ENCODE results near the gene ZNF346.
"Not testable (repeated sequence)": the region's sequence is repeated elsewhere in the genome, so short reads cannot be mapped to it uniquely, and the experiment has no call there.

Gene ZNF346, protein sequence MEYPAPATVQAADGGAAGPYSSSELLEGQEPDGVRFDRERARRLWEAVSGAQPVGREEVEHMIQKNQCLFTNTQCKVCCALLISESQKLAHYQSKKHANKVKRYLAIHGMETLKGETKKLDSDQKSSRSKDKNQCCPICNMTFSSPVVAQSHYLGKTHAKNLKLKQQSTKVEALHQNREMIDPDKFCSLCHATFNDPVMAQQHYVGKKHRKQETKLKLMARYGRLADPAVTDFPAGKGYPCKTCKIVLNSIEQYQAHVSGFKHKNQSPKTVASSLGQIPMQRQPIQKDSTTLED

DNA sequence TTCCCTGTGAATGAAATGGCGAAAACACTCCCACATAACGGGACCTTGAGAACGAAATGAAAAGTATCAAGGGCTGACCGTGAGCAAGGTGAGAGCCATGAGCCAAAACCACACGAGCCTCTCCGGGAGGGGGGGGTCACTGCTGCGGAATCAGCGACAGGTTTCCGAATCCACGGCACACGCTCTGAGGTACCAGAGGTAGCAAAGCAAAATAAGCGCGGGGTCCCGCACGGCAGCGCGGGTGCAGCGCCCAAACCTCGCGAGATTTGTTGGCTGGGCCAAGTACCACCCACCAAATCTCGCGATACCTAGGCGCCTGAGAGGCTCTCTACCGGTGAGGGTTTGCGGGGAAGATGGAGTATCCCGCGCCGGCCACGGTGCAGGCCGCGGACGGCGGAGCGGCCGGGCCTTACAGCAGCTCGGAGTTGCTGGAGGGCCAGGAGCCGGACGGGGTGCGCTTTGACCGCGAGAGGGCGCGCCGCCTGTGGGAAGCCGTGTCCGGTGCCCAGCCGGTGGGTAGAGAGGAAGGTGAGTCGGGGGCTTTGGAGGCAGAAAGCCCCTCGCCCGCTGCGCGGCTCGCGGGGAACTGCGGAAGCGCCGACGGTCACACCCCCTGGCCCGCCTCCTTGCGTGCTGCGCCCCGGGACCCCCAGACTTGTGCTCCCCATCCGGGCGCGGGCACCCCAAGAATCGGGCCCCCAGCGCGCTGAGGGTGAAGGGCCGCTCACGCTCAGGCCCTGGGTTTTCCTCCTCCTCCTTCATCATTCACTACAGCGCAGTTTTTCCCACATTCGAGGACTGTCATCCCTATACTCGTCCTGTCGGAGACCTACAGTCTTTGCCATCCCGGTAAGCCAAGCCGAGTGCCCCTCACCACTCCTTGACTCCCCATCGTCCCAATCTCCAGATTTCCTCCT lies at the start of gene ZNF346:
Gene ZNF346 (plus strand): TSS at position 311 of the 917 bp plus-strand sequence. CDS start 43 bp downstream, at position 354.
- peak; percentile 85 to 86 for DNase-seq (ENCODE audit: low read depth in 2 of 2)

DNA sequence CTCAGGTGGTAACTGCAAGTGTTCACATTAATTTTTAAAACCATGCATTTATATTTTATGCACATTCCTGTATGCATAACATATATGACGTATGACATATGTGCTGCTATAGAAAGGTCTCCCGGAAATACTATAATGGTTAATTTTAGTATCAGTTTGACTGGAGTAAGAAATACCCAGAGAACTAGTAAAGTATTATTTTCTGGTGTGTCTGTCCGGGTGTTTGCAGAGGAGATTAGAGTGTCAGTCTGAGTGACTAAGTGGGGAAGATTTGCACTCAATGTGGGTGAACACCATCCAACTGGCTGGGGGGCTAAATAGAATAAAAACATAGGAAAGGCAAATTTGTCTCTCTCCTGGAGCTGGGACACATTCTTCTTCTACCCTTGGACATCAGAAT lies 42.8 kb upstream of the ZNF346 start:
- DNase-seq (ENCODE audit: low read depth in 2 of 2): no peak

DNA sequence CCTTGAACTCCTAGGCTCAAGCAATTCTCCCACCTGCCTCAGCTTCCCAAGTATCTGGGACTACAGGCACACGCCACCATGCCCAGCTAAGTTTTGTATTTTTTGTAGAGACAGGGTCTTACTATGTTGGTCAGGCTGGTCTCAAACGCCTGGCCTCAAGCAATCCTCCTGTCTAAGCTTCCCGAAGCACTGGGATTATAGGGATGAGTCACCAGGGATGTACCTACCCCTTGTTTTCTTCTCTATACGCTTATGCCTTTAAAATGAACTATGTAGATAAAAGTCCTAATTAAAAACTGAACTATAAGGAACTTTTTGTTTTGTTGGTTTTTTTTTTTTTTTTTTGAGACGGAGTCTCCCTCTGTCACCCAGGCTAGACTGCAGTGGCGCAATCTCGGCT lies 41.7 kb upstream of the ZNF346 start:
- DNase-seq (ENCODE audit: low read depth in 2 of 2): no peak

DNA sequence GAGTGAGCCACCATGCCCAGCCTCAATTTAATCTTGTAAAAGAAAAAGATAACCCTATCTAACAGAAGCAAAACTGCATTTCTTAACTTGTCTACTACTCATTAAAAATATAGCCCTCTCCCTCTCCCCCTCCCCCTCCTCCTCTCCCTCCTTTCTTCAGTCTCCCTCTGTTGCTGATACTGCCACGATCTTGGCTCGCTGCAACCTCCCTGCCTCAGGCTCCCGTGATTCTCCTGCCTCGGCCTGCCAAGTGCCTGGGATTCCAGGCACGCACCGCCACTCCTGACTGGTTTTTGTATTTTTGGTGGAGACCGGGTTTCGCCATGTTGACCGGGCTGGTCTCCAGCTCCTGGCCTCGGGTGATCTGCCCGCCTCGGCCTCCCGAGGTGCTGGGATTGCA lies 39.4 kb upstream of the ZNF346 start:
- DNase-seq (ENCODE audit: low read depth in 2 of 2): not testable (repeated sequence)

DNA sequence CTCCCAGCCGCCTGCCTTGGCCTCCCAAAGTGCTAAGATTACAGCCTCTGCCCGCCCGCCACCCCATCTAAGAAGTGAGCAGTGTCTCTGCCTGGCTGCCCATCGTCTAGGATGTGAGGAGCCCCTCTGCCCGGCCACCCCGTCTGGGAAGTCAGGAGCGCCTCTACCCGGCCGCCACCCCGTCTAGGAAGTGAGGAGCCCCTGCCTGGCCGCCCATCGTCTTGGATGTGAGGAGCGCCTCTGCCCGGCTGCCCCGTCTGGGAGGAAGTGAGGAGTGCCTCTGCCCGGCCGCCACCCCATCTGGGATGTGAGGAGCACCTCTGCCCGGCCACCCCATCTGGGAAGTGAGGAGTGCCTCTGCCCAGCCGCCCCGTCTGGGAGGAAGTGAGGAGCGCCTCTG lies 38.9 kb upstream of the ZNF346 start:
- not testable (repeated sequence) for DNase-seq (ENCODE audit: low read depth in 2 of 2)

DNA sequence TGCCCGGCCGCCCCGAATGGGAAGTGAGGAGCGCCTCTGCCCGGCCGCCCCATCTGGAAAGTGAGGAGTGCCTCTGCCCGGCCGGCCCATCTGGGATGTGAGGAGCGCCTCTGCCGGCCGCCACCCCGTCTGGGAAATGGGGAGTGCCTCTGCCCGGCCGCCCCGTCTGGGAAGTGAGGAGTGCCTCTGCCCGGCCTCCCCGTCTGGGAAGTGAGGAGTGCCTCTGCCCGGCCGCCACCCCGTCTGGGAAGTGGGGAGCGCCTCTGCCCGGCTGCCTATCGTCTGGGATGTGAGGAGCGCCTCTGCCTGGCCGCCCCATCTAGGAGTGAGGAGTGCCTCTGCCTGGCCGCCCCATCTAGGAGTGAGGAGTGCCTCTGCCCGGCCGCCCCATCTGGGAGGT lies 38.3 kb upstream of the ZNF346 start:
- DNase-seq (ENCODE audit: low read depth in 2 of 2): not testable (repeated sequence)

DNA sequence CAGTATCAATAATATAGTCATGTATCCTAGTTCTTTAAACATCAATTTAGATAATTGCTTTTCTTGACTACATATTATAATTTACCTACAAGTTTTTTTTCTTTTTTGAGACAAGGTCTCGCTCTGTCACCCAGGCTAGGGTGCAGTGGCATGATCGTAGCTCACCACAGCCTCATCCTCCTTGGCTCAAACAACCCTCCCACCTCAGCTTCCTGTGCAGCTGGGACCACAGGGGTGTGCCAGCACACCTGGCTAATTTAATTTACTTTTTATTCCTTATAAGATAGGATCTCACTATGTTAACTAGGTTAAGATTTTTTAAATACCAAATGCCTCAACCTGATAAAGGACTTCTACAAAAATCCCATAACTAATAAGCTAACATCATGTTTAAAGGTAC lies 37.0 kb upstream of the ZNF346 start:
- DNase-seq (ENCODE audit: low read depth in 2 of 2): no peak

DNA sequence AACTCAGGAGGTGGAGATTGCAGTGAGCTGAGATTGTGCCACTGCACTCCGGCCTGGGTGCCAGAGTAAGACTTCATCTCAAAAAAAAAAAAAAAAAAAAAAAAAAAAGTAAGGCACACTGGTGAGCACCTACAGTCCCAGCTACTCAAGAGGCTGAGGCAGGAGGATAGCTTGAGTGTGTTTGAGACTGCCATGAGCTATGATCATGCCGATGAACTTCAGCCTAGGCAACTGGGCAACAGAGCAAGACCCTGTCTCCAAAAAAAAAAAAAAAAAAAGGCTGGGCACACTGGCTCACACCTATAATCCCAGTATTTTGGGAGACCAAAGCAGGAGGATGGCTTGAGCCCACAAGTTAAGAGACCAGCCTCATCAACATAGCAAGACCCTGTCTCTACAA lies 36.2 kb upstream of the ZNF346 start:
- no peak for DNase-seq (ENCODE audit: low read depth in 2 of 2)

DNA sequence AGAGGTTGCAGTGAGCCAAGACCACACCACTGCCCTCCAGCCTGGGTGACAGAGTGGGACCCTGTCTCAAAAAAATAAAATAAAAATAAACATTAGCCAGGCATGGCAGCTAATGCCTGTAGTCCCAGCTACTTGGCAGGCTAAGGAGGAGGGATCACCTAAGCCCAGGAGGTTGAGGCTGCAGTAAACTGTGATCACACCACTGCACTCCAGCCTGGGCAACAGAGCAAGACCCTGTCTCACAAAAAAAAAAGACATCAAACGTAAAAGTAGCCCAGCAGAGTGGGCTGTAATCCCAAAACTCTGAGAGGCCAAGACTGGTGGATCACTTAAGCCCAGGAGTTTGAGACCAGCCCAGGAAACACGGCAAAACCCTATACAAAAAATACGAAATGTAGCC lies 34.9 kb upstream of the ZNF346 start:
- DNase-seq (ENCODE audit: low read depth in 2 of 2): no peak

DNA sequence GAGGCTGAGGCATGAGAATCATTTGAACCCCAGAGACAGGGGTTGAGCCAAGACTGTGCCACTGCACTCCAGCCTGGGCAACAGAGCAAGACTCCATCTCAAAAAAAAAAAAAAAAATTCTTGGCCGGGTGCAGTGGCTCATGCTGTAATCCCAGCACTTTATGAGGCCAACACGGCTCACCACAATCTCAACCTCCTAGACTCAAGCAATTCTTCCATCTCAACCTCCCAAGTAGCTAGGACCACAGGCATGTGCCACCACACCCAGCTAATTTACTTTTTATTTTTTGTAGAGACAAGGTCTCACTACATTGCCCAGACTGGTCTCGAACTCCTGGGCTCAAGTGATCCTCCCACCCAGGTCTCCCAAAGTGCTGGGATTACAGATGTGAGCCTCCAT lies 29.4 kb upstream of the ZNF346 start:
- not testable (repeated sequence) for DNase-seq (ENCODE audit: low read depth in 2 of 2)

DNA sequence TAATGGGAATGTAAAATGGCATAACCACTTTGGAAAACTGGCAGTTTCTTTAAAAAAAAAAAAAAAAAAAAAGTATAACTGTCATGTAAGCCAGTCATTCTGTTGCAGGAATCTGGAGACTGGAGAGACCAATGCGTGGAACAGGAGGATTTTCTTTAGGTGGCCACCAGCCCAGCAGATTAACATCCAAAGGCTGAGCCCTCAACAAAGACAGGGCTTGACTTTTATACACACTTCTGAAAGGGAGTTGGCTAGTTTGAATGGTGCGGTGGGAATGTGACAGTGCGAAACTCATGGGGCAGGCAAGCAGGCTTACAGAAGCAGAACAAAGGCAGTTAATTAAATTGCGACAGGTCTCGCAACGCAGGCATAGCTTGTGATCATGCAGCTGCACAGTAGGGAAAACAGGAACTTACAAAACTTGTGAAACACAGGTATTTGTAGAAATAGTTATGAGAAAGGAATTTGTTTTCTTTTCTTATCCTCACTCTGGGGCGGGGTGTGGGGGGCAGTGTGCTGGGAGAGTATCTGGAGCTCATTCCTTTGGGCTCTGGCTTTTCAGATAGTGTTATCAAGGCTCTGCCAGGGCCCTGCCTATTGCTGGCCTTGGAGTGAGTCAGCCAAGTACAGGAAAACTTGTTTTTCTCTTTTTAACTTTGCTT lies 27.9 kb upstream of the ZNF346 start:
- no peak for DNase-seq (ENCODE audit: low read depth in 2 of 2)

DNA sequence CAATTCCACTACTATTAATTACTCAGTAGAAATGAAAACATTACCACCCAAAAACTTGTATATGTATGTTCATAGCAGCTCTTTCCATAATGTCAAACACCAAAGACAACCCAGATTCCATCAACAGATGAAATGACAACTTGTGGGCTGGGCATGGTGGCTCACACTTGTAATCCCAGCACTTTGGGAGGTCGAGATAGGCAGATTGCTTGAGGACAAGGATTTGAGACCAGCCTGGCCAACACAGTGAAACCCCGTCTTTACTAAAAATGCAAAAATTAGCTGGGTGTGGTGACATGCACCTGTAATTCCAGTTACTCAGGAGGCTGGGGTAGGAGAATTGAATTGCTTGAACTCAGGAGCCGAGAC lies 27.4 kb upstream of the ZNF346 start:
- DNase-seq (ENCODE audit: low read depth in 2 of 2): no peak

DNA sequence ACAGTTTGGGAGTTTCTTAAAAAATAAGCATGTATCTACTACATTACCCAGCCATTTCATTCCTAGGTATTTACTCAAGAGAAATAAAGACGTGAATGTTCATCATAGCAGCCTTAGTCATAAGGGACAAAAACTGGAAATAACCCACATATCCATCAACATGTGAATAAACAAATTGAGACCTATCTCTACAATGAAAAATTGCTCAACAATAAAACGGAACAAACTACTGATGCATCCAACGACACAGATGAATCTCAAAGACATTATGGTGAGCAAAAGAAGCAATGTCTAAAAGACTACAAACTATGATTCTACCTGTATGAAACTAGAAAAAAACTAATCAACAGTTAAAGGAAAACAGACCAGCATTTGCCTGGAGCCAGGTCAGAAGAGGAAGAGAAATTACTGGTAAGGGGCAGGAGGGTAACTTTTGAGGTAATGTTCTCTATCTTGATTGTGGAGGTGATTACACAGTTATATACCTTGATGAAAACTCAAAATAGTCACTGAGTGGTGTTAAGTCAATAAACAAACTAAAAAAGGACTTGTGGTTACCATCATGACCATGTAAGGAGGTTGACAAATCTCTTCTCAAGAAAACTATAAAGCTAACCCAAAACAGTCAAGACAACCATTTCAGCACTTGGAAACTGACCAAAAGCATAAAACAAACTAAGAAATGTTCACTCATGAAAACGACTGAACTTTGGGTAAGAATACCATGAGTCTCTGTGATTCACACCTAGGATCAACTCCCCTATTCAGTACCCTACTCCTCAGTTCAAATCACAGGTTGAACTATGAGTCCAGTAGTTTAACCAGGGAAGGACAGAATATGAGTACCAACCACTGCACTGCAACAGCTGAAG lies 26.4 kb upstream of the ZNF346 start:
- DNase-seq (ENCODE audit: low read depth in 2 of 2): peak; percentile 34 to 39

DNA sequence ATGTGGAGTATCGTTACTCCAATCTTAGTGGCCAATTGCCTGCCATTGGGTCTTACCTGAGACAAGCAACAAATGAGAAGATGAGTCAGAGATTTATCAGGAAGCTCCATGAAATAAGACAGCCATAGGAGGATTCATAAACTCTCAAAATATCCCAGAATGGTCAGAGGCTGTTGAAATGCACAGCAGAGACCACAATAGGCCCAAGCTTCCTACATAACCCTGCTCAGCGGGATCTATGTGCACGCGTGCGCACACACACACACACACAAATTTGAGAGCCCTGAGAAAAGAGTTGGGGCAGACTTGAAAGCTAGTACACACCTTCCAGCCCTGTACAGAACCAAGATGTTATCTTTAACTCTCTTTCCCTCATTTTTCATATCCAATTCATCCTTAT lies 25.7 kb upstream of the ZNF346 start:
- no peak for DNase-seq (ENCODE audit: low read depth in 2 of 2)

DNA sequence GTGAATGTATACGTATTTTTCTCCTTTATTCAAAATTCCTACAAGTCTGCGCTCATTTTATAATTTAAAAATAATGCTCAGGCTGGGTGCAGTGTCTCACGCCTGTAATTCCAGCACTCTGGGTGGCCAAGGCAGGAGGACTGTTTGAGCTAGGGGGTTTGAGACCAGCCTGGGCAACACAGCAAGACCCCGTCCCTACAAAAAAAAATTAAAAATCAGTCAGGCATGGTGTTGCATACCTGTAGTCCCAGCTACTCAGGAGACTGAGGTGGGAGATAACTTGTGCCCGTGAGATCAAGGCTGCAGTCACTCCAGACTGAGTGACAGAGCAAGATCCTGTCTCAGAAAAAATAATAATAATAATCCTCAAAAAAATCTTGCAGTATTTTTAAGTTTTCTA lies 23.7 kb upstream of the ZNF346 start:
- no peak for DNase-seq (ENCODE audit: low read depth in 2 of 2)

DNA sequence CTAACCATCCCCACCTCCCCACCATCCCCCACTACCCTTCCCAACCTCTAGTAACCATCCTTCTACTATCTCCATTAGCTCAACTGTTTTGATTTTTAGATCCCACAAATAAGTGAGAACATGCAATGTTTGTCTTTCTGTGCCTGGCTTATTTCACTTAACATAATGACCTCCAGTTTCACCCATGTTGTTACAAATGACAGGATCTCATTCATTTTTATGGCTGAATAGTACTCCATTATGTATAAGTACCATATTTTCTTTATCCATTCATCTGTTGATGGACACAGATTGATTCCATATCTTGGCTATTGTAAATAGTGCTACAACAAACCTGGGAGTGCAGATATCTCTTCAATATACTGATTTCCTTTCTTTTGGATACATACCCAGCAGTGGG lies 23.0 kb upstream of the ZNF346 start:
- not testable (repeated sequence) for DNase-seq (ENCODE audit: low read depth in 2 of 2)

DNA sequence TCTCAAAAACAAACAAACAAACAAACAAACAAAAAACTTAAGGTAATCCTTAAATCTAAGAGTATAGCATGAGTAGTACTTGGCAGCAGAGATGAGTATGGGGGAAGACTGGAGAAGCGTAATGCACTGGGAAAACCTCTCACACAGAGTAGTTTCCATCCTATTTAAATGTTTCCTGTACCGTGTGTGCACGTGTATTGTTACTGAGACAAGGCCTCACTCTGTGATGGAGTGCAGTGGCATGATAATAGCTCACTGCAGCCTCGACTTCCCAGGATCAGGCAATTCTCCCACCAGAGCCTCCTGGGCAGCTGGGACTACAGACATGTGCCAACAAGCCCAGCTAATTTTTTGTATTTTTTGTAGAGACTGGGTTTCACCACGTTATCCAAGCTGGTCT lies 18.8 kb upstream of the ZNF346 start:
- no peak for DNase-seq (ENCODE audit: low read depth in 2 of 2)

DNA sequence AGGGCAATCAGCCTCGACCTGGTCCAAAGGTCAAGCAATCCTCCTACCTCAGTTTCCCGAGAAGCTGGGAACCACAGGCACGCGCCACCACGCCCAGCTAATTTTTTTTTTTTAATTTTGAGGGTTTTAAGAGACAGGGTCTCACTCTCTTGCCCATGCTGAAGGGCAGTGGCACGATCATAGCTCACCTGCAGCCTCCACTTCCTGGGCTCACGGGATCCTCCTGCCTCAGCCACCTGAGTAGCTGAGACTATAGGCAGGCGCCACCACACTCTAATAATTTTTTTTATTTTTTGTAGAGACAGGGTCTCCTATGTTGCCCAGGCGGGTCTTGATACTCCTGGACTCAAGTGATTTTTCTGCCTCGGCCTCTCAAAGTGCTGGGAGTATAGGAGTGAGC lies 17.5 kb upstream of the ZNF346 start:
- no peak for DNase-seq (ENCODE audit: low read depth in 2 of 2)

DNA sequence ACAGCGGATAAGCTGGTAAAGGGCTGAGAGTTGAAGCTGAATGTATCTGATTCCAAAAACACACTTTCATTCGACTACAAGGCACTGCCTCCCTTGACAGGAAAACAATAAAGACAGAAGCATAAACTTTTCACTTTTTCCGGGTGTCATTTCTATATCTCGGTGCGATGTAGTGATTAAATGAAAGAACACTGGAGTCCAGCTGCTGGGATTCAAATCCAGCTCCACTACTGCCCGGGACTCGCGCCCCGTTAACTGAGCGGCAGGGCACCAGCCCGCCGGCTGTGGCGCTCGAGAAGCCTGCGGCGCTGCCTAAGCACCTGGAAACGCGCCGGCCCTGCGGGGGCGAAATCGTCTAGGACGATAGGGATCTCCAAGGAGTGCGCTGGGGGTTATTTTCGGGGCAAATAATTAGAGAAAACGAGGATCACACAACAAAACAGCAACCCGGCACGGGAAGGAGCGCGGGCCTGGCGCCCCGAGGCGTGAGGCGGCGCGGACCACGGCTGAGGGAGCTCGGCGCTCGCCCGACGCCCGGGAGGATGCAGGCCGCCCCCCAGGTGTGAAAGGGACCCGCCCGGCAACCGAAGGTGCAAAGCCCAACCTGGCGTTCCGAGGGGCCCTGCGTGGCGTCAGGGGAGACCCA lies 16.8 kb upstream of the ZNF346 start:
- peak in 1 of 2 experiments; percentile 28 for DNase-seq (ENCODE audit: low read depth in 2 of 2)

DNA sequence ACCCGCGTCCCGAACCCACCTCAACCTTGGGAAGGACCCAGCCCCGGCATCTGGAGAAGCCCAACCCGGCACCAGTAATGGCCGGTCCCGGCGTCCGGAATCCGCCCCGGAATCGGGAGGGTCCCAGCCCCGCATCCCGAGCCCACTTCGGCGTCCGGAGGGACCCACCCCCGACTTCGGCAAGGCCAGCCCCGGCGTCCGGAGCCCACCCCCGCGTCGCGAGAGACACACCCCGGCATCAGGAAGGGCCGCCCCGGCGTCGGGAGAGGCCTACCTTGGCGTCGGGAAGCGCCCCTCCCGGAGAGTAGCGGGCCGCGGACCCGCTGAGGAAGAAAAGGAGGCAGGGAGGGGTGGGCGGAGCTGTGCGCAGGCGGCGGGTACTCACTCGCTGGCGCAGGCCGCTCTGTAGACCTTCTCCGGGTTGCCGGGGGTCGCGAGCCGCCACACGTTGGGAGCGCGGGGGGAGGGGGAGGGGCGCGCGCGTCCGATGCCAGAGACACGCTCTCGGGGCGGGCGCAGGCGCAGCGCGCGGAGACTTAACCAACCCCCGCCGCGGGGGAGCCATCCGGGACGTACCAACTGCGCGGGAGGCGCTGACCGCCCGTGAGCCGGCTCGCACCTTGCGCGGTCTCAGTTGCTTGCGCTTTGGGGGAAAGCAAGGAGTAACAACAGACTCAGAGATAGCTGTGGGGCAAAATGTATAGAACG lies 16.1 kb upstream of the ZNF346 start, which contains the start of gene UIMC1:
Gene UIMC1 (minus strand): TSS at position 515 of the 708 bp plus-strand sequence. CDS start 24,164 bp downstream, outside the sequence.
- peak; percentile 83 to 85 for DNase-seq (ENCODE audit: low read depth in 2 of 2)
